ENCODE measurements around the gene NUDT22. TPM values are rescaled to one million over a fixed set of nuclear protein-coding genes. Genes with fewer than 3 reads are reported as not detected.

Gene NUDT22
- total RNA-seq, 1 experiment from 2014 or later, result 73.3 TPM

- Histone ChIP-seq H3K36me3 (replicated peaks; ENCODE audit: control insufficient read depth, insufficient read depth, low read length) (peaks cover 6% of the 10 kb centered on the region), H3K4me3 (ENCODE audit: insufficient read depth, low read depth, low read length) (no peak overlapping the region), H3K27me3 (ENCODE audit: control insufficient read depth, insufficient read depth, low read length) (no peaks in the 10 kb centered on the region)
- DNase-seq, result peak; percentile 81
Measured at GRCh38 chr11:64248578-64248977, 22.5 kb downstream of the NUDT22 start.

- peaks cover 2% of the 10 kb centered on the region for H3K36me3 ChIP-seq (replicated peaks; ENCODE audit: control insufficient read depth, insufficient read depth, low read length)
- no peak overlapping the region for H3K4me3 ChIP-seq (ENCODE audit: insufficient read depth, low read depth, low read length)
- no peaks in the 10 kb centered on the region for H3K27me3 ChIP-seq (ENCODE audit: control insufficient read depth, insufficient read depth, low read length)
- DNase-seq, result no peak
Measured at GRCh38 chr11:64249038-64249437, 23.0 kb downstream of the NUDT22 start.

GRCh38 chr11:64249563-64250414 is 23.7 kb downstream of the NUDT22 start:
- DNase-seq, result peak; percentile 84
- Histone ChIP-seq H3K4me3 (ENCODE audit: insufficient read depth, low read depth, low read length) (peak overlapping the region; percentile 70; the same call in 1 of the 2 replicates), H3K36me3 (replicated peaks; ENCODE audit: control insufficient read depth, insufficient read depth, low read length) (no peaks in the 10 kb centered on the region; the same call in 1 of the 2 replicates), H3K27me3 (ENCODE audit: control insufficient read depth, insufficient read depth, low read length) (no peaks in the 10 kb centered on the region)

- Histone ChIP-seq H3K4me3 (ENCODE audit: insufficient read depth, low read depth, low read length) (peak overlapping the region; percentile 70), H3K36me3 (replicated peaks; ENCODE audit: control insufficient read depth, insufficient read depth, low read length) (peaks cover 2% of the 10 kb centered on the region; the same call in 1 of the 2 replicates), H3K27me3 (ENCODE audit: control insufficient read depth, insufficient read depth, low read length) (no peaks in the 10 kb centered on the region)
- peak; percentile 85 for DNase-seq
Measured at GRCh38 chr11:64250415-64251015, 24.4 kb downstream of the NUDT22 start.

GRCh38 chr11:64251016-64251752 is 25.1 kb downstream of the NUDT22 start, which contains the start of gene PLCB3:
TSS of gene PLCB3 (plus strand) at chr11:64251530. CDS start at chr11:64251650, 120 bp downstream.
- peak within 1 kb of the TSS; percentile 84 for H3K4me3 ChIP-seq (ENCODE audit: insufficient read depth, low read depth, low read length)
- H3K27me3 ChIP-seq (ENCODE audit: control insufficient read depth, insufficient read depth, low read length), result no peaks in the 10 kb centered on the region
- DNase-seq, result peak; percentile 99
- peaks cover 6% of the 10 kb centered on the region for H3K36me3 ChIP-seq (replicated peaks; ENCODE audit: control insufficient read depth, insufficient read depth, low read length)

- Histone ChIP-seq H3K27me3 (ENCODE audit: control insufficient read depth, insufficient read depth, low read length) (no peaks in the 10 kb centered on the region), H3K4me3 (ENCODE audit: insufficient read depth, low read depth, low read length) (peak overlapping the region; percentile 84), H3K36me3 (replicated peaks; ENCODE audit: control insufficient read depth, insufficient read depth, low read length) (peaks cover 9% of the 10 kb centered on the region)
- no peak for DNase-seq
Measured at GRCh38 chr11:64251753-64252002, 25.6 kb downstream of the NUDT22 start.

GRCh38 chr11:64252003-64252872 is 26.2 kb downstream of the NUDT22 start:
- Histone ChIP-seq H3K27me3 (ENCODE audit: control insufficient read depth, insufficient read depth, low read length) (no peaks in the 10 kb centered on the region), H3K36me3 (replicated peaks; ENCODE audit: control insufficient read depth, insufficient read depth, low read length) (peaks cover 10% of the 10 kb centered on the region), H3K4me3 (ENCODE audit: insufficient read depth, low read depth, low read length) (peak overlapping the region; percentile 84)
- DNase-seq, result peak; percentile 95

GRCh38 chr11:64253043-64253442 is 27.0 kb downstream of the NUDT22 start:
- peaks cover 12% of the 10 kb centered on the region for H3K36me3 ChIP-seq (replicated peaks; ENCODE audit: control insufficient read depth, insufficient read depth, low read length)
- DNase-seq, result no peak
- no peak overlapping the region for H3K4me3 ChIP-seq (ENCODE audit: insufficient read depth, low read depth, low read length)
- no peaks in the 10 kb centered on the region for H3K27me3 ChIP-seq (ENCODE audit: control insufficient read depth, insufficient read depth, low read length)

GRCh38 chr11:64253481-64253880 is 27.4 kb downstream of the NUDT22 start:
- no peak for DNase-seq
- Histone ChIP-seq H3K36me3 (replicated peaks; ENCODE audit: control insufficient read depth, insufficient read depth, low read length) (peaks cover 12% of the 10 kb centered on the region), H3K4me3 (ENCODE audit: insufficient read depth, low read depth, low read length) (no peak overlapping the region), H3K27me3 (ENCODE audit: control insufficient read depth, insufficient read depth, low read length) (no peaks in the 10 kb centered on the region)

- H3K27me3 ChIP-seq (ENCODE audit: control insufficient read depth, insufficient read depth, low read length), result no peaks in the 10 kb centered on the region
- DNase-seq, result no peak
- H3K36me3 ChIP-seq (replicated peaks; ENCODE audit: control insufficient read depth, insufficient read depth, low read length), result peaks cover 16% of the 10 kb centered on the region
- no peak overlapping the region for H3K4me3 ChIP-seq (ENCODE audit: insufficient read depth, low read depth, low read length)
Measured at GRCh38 chr11:64254326-64254725, 28.3 kb downstream of the NUDT22 start.

- Histone ChIP-seq H3K36me3 (replicated peaks; ENCODE audit: control insufficient read depth, insufficient read depth, low read length) (peaks cover 21% of the 10 kb centered on the region), H3K27me3 (ENCODE audit: control insufficient read depth, insufficient read depth, low read length) (no peaks in the 10 kb centered on the region), H3K4me3 (ENCODE audit: insufficient read depth, low read depth, low read length) (no peak overlapping the region)
- DNase-seq, result no peak
Measured at GRCh38 chr11:64255135-64256128, 29.4 kb downstream of the NUDT22 start.

- H3K27me3 ChIP-seq (ENCODE audit: control insufficient read depth, insufficient read depth, low read length), result no peaks in the 10 kb centered on the region
- H3K36me3 ChIP-seq (replicated peaks; ENCODE audit: control insufficient read depth, insufficient read depth, low read length), result peaks cover 23% of the 10 kb centered on the region
- DNase-seq, result no peak
- no peak overlapping the region for H3K4me3 ChIP-seq (ENCODE audit: insufficient read depth, low read depth, low read length)
Measured at GRCh38 chr11:64256300-64256699, 30.2 kb downstream of the NUDT22 start.

GRCh38 chr11:64258356-64258755 is 32.3 kb downstream of the NUDT22 start:
- no peak for DNase-seq
- H3K27me3 ChIP-seq (ENCODE audit: control insufficient read depth, insufficient read depth, low read length), result no peaks in the 10 kb centered on the region
- H3K36me3 ChIP-seq (replicated peaks; ENCODE audit: control insufficient read depth, insufficient read depth, low read length), result peaks cover 31% of the 10 kb centered on the region
- H3K4me3 ChIP-seq (ENCODE audit: insufficient read depth, low read depth, low read length), result no peak overlapping the region
